Iris pigment epithelial cell (primary cell): ENCODE measurements around the gene TENM4.

Experiments
- DNase-seq: peaks from one replicate; pipeline ENCODE4 v3.0.0-alpha.2; 2011; ENCODE audit warnings: low read depth

TENM4 gene

GRCh38 chr11:79440571-79441460 is at the start of gene TENM4:
TSS of gene TENM4 (minus strand) at chr11:79441030. CDS start at chr11:79069944, 371,086 bp downstream.
- peak; percentile 78 for DNase-seq

GRCh38 chr11:79488286-79488685 is 47.5 kb upstream of the TENM4 start:
- no peak for DNase-seq

- DNase-seq = no peak
These were observed 46.6 kb upstream of the TENM4 start for GRCh38 chr11:79487412-79487811.

GRCh38 chr11:79486242-79486984 is 45.6 kb upstream of the TENM4 start:
- DNase-seq = no peak

GRCh38 chr11:79485694-79486093 is 44.9 kb upstream of the TENM4 start:
- no peak for DNase-seq

GRCh38 chr11:79484872-79485271 is 44.0 kb upstream of the TENM4 start:
- no peak for DNase-seq

GRCh38 chr11:79482800-79483199 is 42.0 kb upstream of the TENM4 start:
- DNase-seq = no peak

GRCh38 chr11:79481795-79482194 is 41.0 kb upstream of the TENM4 start:
- no peak for DNase-seq

- no peak for DNase-seq
These were observed 40.0 kb upstream of the TENM4 start for GRCh38 chr11:79480864-79481263.

- no peak for DNase-seq
These were observed 32.1 kb upstream of the TENM4 start for GRCh38 chr11:79472819-79473529.

- DNase-seq = no peak
These were observed 30.4 kb upstream of the TENM4 start for GRCh38 chr11:79471071-79471844.

GRCh38 chr11:79470161-79470560 is 29.3 kb upstream of the TENM4 start:
- no peak for DNase-seq

GRCh38 chr11:79467761-79468160 is 26.9 kb upstream of the TENM4 start:
- no peak for DNase-seq

GRCh38 chr11:79466411-79466810 is 25.6 kb upstream of the TENM4 start:
- peak; percentile 79 for DNase-seq

GRCh38 chr11:79465160-79465559 is 24.3 kb upstream of the TENM4 start:
- no peak for DNase-seq

GRCh38 chr11:79461666-79462645 is 21.1 kb upstream of the TENM4 start:
- no peak for DNase-seq

GRCh38 chr11:79461144-79461543 is 20.3 kb upstream of the TENM4 start:
- DNase-seq = peak; percentile 54

GRCh38 chr11:79458709-79459108 is 17.9 kb upstream of the TENM4 start:
- no peak for DNase-seq

- DNase-seq = no peak
These were observed 15.7 kb upstream of the TENM4 start for GRCh38 chr11:79456501-79456900.

- DNase-seq = no peak
These were observed 12.8 kb upstream of the TENM4 start for GRCh38 chr11:79453617-79454016.

GRCh38 chr11:79449040-79449439 is 8.2 kb upstream of the TENM4 start:
- DNase-seq = no peak
